ENCODE data around the gene ANKRD44.

The ANKRD44 gene

DNA sequence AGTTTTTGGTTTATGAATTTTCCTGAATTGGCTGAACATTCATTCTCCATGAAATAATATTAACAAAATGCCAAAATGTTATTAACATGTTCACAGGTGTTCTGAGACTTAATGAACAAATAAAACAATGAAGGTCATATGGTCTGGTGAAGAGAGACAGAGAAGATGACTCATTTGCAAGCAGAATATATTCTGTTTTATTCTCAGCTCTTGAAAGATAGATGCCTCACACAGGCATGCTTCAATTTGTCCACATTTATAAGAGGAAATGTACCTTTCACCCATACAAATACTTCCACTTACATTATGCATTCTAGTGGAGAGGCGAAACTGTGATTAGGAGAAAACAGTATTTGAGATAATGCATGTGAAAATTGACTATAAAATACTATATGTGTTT lies 308.7 kb downstream of the ANKRD44 start:
- H3K4me3 ChIP-seq (ENCODE audit: low read depth, low read length), result no peak overlapping the region

DNA sequence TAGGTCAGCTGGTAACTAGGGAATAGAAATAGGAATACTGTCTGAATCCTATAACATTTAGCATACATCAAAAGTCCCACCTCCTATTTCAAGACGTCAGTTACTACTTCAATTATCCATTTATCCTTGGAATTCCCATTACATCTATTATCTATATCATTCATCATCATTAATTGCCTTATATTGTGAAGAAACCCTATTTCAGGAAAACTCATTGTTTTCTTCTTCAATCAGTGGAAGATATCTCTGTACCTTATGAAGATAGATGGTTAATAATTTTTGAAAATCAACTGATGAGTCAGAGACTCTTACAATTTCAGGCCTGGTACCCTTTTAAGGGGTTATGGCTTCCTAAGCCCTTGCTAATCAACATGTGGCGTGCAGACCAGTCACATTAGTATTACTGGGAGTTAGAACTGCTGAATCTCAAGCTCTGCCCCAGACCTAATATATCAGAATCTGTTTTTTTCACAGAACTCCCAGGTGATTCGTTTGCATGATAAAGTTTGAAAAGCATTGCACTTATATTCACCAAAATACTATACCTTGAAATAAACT lies 314.7 kb downstream of the ANKRD44 start:
- no peak overlapping the region for H3K4me3 ChIP-seq (ENCODE audit: low read depth, low read length)

DNA sequence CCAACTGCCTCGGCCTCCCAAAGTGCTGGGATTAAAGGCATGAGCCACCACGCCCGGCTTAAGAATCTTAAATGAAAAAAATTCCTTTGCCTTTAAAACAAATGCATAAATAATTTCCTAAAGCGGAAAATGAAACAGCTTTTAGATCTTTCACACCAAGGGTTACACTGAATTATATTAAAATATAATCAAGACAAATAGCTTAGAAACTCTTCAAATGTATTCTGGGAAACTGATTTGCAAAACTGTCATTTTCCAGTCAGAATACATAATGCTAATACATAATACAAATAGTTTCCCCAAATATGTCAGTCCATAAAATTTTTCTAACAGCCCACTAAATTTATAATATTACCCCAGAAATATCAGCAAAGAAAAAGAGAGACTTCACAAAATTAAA lies 315.8 kb downstream of the ANKRD44 start:
- no peak overlapping the region for H3K4me3 ChIP-seq (ENCODE audit: low read depth, low read length)

DNA sequence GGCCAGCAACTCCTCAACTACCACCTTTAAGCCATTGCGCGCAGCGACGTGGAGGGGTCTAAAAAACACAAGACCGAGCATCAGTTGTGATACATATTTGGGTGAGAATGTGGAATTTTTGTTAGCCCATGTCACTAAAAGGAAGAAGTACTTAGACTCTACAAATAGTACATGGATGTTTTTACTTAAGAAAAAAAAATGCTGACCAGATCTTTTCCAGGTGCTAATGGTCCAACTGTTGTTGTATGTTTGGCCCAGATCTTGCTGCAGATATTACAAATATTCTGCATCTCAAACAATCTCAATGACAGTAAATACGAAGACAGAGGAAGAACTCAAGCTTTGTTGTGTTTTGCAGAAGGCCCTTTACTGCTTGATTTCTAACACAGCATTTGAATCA lies 317.0 kb downstream of the ANKRD44 start:
- H3K4me3 ChIP-seq (ENCODE audit: low read depth, low read length), result no peak overlapping the region

DNA sequence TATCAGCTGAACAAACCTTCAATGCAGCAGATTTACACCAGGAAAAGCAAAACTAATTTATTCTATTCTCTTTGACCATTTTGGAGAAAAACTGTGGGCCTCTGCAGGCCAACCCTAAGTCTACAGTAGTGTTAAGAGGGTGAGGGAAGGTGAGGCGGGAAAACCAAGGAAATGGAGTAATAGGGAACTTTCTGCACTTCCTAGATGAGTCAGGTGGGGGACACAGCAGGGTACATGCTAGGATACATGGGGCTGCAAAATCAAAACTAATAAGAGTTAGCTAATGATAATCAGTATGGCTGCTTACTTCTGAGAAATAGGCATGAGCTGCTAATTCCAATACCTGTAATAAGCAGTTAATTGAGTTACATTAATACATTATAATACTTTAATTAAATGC lies 318.1 kb downstream of the ANKRD44 start:
- no peak overlapping the region for H3K4me3 ChIP-seq (ENCODE audit: low read depth, low read length)

DNA sequence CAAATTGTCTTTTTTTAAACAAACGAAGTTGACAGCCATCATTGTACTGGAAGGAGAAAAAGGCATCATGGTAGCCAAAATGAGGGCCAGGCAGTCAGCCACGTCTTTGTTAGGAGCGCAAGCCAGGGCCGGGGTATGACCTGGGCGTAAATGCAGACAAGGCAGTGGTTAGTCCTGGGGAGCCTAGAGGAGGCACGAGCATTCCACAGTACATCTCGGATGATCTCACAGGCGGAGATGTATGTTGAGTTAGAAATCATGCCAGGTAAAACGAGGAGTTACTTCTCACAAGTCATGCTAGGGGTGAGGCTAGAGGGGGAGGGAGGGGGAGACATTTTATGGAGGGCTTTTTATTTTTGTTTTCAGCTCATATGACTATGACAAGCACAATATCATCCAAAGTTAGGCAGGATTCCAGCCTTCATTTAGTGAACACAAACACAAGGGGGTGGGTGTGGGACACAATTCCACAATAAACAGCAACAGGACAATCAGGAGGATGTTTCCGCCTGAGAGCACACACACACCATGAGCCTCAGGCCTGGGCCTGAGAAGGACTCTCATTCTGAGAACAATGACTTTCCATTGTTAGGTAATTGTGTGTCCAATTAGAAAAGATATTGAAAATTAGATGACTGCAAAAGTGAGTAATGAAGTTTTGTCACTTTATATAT lies 319.7 kb downstream of the ANKRD44 start:
- H3K4me3 ChIP-seq (ENCODE audit: low read depth, low read length), result no peak overlapping the region

DNA sequence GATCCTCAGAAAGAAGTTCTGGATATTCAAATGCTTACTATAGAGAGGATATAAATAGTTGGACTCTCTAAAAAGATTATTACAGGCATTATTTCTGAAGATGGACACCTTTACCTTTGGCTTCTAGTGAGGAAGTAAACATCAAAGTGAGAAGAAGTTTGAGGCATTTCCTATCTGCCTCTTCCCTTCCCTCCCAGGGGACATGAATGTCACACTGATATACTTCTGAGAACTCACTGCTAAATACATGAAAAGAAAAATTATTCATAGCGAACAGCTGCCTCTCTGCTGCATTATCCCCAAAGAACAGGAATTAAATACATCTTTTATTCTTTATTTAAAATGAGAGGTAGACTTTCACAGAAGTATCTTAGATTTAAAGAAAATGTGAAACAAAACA lies 320.5 kb downstream of the ANKRD44 start:
- no peak overlapping the region for H3K4me3 ChIP-seq (ENCODE audit: low read depth, low read length)

DNA sequence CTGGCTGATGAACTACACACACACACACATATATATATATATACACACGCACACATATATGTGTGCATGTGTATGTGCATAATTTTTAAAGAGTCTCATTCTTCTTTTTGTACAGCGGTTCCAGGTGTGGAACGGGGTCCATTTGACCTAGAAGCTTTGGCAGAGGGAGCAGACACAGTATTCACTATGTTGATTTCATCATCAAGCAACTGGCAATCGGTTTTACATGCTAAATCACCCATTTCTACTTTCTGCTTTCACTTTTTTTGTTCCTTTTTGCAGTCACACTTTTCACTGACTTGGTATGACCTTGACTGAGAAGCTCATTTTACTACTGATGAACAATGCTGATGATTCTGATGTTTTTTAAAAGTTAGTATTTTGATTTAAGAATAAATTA lies 321.1 kb downstream of the ANKRD44 start:
- H3K4me3 ChIP-seq (ENCODE audit: low read depth, low read length), result no peak overlapping the region

DNA sequence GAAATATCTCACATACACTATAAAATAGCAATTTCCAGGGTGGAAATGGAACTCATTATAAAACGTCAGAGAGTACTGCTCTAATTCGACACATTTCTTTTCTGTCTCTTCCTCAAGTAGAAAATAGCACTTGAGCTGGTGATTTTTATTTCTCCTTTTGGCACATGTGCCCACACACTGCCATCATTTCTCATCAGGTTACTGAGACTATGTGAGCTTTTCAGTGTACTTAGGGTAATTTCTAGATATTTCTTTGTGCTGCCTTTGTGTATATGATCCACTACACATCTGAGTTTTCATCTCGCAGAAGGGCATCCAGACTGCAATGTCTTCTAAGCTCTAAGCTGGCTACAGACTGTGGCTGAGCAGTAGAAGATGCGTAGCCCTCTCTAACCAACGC lies 321.9 kb downstream of the ANKRD44 start:
- H3K4me3 ChIP-seq (ENCODE audit: low read depth, low read length), result no peak overlapping the region

DNA sequence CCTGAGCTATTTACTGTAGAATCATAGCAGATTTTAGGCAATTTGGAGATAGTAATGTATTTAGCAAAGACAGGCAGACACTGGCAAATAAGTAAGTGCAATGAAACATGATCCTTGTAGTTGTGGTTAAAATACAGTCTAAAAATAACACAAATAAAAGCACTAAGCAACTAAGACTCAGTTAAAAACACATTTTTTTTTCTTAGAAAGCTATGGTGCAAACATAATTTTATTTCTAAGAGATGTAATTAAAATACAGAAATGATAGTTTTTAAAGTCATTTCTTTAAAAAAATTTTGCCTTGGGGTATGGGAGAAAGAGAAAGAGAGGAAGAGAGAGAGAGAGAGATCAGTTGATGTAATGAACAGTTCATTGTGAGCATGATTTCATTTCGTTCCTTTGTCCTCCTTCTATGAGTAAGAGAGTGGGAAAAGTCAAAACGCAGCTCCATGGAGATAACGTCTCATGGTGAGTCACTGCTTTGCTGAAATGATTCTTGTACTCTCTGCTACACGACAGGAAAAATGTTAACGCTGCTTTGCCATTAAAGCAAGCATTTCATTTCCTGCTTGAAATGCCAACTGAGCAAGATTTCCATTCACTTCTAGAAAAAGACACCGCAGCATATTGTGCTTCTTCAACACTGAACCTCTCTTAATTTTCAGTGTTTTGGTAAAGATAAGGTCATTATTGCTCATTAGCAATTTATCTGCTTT lies 322.8 kb downstream of the ANKRD44 start:
- no peak overlapping the region for H3K4me3 ChIP-seq (ENCODE audit: low read depth, low read length)

DNA sequence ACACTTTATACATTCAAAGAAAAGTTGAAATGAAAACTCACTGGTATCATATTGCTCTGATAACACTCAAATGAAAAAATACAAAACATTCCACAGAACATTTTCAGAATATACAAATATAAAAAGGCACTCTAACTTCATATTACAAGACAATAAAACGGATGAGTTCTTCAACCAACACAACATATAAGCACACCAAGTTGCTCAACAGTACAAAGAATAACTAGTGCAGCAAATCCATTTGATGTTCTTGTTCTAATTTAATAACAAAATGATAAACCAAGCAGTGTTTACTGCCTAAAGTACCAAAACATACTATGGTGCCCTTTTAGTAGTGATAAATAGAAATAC lies 323.3 kb downstream of the ANKRD44 start:
- H3K4me3 ChIP-seq (ENCODE audit: low read depth, low read length), result no peak overlapping the region

DNA sequence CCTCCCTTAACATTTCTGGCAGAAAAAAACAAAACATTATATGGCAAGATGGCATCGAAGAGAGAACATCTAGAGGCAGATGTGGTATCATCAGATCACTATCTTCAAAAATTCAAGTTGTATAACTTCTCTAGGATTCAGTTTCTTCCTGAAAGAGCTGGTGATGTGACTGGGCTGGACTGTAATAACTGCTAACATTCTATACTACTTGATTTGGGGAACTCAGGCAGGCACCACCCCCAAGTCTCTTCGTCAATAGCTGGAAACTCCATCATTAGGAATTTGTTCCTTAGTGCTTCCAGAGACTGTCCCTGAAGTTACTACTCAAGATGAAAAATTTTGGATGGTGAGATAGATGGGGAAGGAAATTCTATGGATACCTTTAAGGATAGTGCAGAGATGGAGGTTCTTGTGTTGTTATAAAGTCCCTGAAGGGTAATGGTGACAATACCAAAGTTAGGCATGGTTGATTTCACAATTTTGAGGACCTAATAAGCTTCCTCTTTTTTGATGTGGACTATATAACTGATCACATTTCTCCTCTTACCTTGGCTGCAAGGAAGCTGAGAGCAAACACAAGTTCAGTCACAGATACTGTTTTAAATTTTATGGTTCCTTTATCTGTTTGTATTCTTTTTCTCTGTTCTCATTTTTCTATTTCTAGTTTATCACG lies 324.9 kb downstream of the ANKRD44 start:
- no peak overlapping the region for H3K4me3 ChIP-seq (ENCODE audit: low read depth, low read length)

DNA sequence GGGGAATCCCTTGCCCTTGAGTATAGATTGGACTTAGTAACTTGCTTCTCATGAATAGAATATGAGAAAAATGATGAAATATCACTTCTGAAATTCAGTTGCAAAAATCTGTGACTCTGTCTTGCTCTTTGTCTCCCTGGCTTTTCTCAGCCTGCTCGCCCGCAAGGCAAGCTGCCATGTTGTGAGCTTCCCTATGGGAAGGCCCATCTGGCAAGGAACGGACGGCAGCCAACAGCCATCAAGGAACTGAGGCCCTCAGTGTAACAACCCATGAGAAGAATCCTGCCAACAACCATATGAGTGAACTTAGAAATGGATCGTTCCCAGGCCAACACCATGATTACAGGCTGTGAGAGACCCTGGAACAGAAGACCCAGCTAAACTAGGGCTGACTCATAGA lies 325.7 kb downstream of the ANKRD44 start:
- H3K4me3 ChIP-seq (ENCODE audit: low read depth, low read length), result no peak overlapping the region

DNA sequence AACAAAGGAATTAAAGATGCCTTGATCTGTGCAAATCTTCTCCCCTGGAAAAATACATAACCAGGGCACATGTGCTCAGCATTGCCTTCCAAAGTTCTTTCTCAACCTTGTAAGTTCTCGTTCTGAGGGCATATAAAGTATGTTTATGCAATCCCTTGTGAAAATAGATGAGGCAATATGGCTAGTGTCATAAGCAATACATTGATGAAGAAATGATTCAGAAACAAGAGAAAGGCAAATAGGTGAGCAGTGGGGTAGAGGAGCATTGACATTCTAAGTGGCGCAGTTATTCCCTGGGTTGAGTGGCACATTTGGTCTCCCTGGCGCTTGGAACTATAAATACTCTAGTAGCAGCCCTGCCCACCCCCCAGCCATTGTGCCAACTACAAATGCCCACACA lies 326.6 kb downstream of the ANKRD44 start:
- no peak overlapping the region for H3K4me3 ChIP-seq (ENCODE audit: low read depth, low read length)

DNA sequence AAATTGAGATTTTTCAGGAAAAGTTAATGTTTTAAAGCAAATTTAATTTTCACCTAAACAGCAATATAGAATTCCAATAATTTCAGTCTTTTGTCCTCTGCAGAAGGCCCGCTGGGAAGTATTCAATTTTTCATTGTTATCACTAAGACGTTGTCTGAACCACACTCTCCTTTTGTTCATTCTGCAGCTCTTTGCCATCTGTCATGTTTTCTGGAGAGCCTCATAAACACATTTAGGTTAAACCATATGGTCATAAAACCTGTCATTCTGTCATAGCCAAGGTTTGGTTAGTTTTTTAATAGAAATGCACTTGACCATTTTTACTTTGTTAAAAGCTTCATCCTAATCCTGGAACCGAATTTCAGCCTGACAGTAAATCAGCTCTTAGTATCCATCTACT lies 330.1 kb downstream of the ANKRD44 start:
- no peak overlapping the region for H3K4me3 ChIP-seq (ENCODE audit: low read depth, low read length)

DNA sequence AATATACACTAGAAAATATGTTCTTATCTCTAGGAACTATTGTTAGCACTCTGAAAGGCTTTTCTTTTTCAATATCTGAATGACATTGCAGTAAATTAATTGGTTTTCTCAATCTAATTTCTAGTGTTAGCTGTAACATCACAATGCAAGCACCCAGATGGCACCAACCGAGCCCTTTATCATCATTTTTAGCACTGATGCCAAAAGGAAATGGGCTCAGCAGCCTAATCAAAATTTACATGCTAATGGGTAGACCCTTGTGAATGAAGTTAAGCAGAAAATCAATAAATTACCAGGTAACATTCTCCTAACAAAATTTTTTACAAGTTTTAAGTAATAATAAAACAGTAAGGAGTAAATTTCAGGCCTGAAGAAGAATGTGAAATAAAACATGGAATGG lies 330.6 kb downstream of the ANKRD44 start:
- no peak overlapping the region for H3K4me3 ChIP-seq (ENCODE audit: low read depth, low read length)

DNA sequence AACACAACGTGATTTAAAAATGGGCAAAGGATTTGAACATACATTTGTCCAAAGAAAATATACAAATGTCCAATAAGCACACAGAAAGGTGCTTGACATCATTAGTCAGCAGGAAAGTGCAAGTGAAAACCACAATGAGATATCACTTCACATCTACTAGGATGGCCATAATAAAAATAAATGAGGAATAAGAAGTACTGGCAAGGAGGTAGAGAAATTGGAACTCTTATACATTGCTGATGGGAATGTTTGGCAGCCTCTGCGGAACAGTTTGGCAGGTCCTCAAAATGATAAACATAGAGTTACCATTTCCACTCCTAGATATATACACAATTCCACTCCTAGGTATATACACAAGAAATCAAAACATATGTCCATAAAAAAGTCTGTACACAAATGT lies 333.1 kb downstream of the ANKRD44 start:
- no peak overlapping the region for H3K4me3 ChIP-seq (ENCODE audit: low read depth, low read length)

DNA sequence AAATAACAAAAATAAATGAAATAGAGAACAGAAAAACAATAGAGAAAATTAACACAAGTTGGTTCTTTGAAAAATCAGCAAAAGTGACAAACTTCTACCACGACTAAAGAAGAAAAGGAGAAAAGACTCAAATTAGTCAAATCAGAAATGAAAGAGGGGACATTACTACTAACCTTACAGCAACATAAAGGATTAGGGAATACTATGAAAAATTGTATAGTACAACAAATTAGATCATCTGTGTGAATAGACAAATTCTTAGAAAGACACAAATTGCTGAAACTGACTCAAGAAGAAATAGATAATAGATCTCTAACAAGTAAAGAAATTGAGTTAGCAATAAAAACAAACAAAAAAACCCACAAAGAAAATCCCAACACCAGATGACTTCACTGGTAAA lies 335.6 kb downstream of the ANKRD44 start:
- no peak overlapping the region for H3K4me3 ChIP-seq (ENCODE audit: low read depth, low read length)

DNA sequence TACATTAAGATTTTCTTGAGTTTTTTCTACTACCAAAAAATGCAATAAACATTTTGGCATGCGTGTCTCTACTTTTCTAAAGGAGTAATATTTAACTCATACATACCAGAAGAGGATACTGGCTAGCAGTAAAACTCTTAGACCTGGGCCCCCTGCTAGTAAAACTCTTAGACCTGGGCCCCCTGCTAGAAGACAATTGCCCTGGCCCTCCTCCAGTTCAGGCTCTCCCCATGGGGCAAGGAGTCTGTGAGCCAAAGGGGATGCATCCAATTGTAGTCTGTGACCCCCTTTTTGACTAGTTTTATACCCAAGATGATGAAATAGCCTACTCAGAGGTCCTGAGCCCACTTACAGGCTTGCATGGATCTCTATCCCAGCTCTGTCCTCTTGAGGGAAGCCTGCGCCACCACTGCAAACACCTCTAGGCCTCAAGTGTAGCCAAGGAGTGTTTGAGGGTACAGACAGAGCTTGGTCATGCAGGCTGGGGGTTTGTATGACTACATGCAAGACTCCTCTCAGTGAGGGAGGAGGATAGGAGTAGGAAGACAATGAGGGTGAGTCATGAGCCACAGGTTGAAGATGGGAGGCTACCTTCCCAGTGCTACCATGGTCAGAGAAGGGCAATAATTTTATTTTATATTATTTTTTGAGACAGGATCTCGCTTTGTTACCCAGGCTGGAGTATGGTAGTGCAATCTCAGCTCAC lies 338.9 kb downstream of the ANKRD44 start:
- H3K4me3 ChIP-seq (ENCODE audit: low read depth, low read length), result no peak overlapping the region

DNA sequence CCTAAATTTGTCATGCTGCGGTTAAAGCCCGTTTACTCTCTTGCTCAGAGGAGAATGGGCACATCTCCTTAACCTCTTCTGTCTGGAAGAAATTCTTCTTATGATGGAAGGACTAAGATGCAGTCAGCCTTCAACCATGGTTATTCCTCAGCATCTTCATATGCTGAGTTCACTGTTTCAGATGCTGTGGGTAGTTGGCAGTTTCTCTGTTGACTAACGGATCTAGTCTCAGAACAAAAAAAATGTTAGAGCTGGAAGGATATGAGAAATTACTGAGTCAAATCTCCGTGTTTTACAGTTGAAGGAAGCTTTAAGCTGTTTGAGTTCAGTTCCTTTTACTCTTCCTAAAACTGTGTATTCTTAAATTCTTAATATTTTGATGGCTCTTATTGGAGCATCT lies 340.5 kb downstream of the ANKRD44 start:
- no peak overlapping the region for H3K4me3 ChIP-seq (ENCODE audit: low read depth, low read length)

DNA sequence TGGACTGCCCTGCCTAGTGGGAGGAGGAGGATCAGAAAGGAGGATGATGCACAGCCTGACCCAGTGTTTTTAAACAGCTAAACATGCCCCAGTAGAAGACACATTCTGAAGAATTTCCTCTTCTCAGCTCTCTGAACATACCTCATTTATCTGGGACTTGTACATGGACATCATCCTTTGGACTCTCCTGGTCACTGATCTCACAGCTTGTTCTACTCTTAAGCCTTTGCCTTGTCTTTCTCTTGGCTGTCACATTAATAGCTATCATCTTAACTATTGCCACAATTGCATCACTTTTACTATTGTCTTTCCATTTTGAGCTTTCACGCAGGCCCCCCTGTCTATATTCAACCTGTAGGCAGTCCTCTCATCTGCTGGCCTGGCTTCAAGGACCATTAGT lies 342.1 kb downstream of the ANKRD44 start:
- no peak overlapping the region for H3K4me3 ChIP-seq (ENCODE audit: low read depth, low read length)

DNA sequence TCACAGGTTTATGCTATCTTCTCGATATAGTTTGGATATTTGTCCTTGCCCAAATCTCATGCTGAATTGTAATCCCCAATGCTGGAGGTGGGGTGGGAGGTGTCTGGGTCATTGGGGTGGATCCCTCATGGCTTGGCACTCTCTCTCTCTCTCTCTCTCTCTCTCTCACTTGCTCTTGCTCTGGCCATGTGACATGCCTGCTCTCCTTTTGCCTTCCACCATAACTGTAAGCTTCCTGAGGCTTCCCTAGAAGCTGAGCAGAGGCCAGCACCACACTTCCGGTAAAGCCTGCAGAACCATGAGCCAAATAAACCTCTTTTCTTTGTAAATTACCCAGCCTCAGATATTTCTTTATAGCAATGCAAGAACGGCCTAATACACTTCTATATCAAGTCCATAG lies 342.8 kb downstream of the ANKRD44 start:
- H3K4me3 ChIP-seq (ENCODE audit: low read depth, low read length), result no peak overlapping the region
